GM12892 (cell line): ENCODE data around the gene ATP6V0A4. TPM values are rescaled to one million over a fixed set of nuclear protein-coding genes. Genes with fewer than 3 reads are reported as not detected.

Experiments used
- DNase-seq: peaks from one replicate; pipeline ENCODE4 v3.0.0; 2011; ENCODE audit not compliant: insufficient read length
- FAIRE-seq: peaks from 2 replicates; lab custom pipeline; 2011; peaks lifted over from hg19 to GRCh38; lab: Jason Lieb, UNC
- POLR2A ChIP-seq: IDR thresholded peaks from 2 replicates; pipeline ENCODE4 v1.6.1; 2011; ENCODE audit warnings: low read depth, low read length, control low read depth
- POLR2AphosphoS5 ChIP-seq: IDR thresholded peaks from 2 replicates; pipeline ENCODE4 v1.6.1; 2011; ENCODE audit warnings: low read depth, low read length, control low read depth
- TAF1 ChIP-seq: IDR thresholded peaks from 2 replicates; pipeline ENCODE4 v1.6.1; 2011; ENCODE audit warnings: low read depth, mild to moderate bottlenecking, control low read depth, low read length, borderline replicate concordance
- polyA plus RNA-seq: library from polyadenylated mRNA; unstranded; fragments of >200 nt; gene quantifications from one replicate; pipeline ENCODE4 v1.2.1, GENCODE V29; 2012; ENCODE audit warnings: missing spikeins, inconsistent platforms; ENCODE audit not compliant: missing spikeins

ATP6V0A4 gene
- 0.17 TPM for polyA plus RNA-seq

DNA sequence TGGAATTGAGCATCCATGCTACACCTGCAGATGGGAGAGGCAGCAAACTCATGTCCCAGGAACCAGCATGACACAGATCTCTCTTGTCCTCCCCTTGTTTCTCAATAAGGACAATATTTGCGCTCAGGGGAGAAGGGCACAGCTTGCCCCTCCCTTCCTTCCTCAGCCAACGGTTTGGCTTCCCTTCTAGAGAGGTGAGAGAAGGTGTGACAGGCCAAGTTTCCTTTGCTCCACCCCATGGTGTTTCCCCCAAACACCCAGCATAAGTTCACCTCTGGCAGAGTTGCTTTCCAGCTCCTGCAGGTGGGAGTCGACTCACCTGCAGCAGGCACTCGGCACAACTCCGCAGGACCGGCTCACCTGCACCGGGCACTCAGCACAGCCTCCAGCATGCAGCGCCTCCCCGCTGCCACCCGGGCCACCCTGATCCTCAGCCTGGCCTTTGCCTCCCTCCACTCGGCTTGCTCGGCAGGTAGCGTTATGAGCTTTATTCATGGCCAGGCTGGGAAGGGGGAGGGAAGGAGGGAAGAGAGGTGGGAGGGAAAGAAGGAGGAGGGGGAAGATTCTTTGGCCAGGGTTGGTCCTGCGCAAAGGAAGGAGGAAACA lies at the start of gene ATP6V0A4, which contains the start of gene TMEM213:
Gene ATP6V0A4, minus strand, starts transcription at position 482 of the 606 bp plus-strand sequence. CDS start 26,949 bp downstream, outside the sequence.
Gene TMEM213, plus strand, starts transcription at position 280 of the 606 bp plus-strand sequence. Its CDS starts 111 bp downstream, at position 391.
- no peak for FAIRE-seq
- no peak for TF ChIP-seq TAF1
- no peak for TF ChIP-seq POLR2A
- TF ChIP-seq POLR2AphosphoS5 = no peak
- DNase-seq = no peak

DNA sequence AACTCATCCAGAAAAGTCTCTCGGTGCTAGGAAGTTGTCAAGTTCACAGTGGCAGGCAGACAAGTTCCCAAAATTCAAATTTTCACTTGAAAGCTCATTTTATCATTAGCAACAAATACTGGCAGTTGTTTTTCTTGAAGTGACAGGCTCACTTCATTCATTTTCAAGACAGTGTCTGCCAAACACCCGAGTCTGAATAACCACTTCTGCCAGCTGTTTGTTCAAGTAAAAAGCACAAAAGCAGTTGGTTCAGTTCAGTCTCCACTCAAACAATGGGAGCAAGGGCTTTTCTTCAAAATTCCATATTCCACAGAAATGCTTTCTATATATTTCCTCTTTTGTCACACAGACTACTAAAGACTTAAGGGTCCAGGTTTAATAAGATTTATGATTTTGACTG lies 47.7 kb upstream of the ATP6V0A4 start:
- TF ChIP-seq TAF1 (no peak), POLR2AphosphoS5 (no peak), POLR2A (no peak)
- FAIRE-seq (no peak), DNase-seq (no peak)

DNA sequence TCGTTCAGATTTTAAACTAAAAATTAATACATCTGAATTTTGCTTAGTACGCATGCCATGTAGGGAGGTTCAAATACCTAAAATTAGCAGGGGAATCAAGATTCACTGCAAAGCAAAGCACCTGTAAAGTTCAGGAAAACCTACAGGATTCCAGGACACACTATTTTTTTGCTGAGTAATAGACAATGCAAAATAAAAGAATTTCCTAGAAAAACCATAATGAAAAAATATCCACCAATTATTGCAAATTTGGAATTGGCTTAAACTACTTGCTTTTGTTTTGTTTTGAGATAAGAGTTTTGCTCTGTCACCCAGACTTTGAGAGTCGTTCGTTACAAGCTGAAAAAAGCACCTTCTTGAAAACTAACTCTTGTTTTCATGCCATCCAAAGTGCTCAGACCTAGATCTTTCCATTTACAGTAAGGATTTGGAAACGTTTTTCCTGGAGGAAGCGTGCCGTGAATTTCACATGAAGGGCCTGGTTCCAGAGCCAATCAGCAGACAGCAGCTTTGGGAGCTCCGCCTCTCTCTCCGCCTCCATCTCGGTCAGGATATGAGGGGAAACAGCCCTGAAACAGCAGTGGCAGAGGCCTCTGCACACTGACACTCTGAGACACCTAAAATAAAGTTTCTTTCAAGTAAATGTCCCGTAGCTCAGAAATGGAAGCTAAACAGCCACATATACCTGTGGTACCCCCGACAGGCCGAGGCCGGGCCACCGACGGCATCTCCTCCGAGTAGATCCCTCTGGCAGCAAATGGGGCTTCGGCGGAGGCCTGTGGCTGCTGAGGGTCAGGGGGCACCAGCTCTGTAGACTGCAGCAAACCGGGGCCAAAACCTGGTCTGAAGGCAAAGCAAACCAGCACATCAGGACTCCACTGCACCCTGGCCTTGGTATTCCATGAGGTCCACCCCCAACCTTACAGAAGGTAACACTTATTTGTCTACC lies 45.9 kb upstream of the ATP6V0A4 start:
- no peak for DNase-seq
- no peak for FAIRE-seq
- TF ChIP-seq POLR2AphosphoS5 (no peak), TAF1 (no peak), POLR2A (no peak)

DNA sequence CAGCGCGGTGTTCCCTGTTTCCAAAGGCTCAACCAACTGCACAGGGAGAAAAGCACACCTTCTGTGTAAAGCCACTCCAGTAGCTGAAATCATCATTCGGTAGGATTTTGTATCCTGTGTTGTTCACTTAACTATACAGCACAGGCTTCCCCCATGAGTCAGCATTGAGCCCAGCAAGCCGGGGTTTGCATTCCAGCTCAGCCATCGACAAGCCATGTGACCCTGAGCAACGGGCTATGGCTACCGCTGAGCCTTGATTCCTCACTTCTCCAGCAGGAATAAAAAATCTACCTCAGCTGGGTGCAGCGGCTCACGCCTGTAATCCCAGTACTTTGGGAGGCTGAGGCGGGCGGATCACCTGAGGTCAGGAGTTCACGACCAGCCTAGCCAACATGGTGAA lies 44.1 kb upstream of the ATP6V0A4 start:
- no peak for DNase-seq
- TF ChIP-seq TAF1 (no peak), POLR2AphosphoS5 (no peak), POLR2A (no peak)
- no peak for FAIRE-seq

DNA sequence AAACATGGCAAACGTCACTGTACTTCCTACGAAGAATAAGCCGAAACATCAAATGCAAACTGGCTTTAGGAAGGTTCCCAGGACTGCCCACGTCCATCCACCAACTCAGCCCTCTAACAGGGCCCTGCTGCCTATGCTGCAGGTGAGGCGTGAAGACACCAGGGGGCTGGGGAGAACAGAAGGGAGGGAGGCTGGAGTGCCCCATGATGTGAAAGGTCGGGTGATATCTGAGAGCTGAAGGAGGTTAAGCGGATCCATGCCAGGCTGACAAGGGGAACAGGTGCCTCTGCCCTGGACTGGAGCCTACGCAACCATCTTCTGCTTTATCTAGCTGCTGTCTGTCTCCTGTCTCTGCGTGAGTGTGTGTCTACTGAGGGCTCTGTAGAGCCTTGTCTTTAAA lies 40.2 kb upstream of the ATP6V0A4 start:
- FAIRE-seq (no peak), DNase-seq (no peak)
- TF ChIP-seq TAF1 (no peak), POLR2A (no peak), POLR2AphosphoS5 (no peak)

DNA sequence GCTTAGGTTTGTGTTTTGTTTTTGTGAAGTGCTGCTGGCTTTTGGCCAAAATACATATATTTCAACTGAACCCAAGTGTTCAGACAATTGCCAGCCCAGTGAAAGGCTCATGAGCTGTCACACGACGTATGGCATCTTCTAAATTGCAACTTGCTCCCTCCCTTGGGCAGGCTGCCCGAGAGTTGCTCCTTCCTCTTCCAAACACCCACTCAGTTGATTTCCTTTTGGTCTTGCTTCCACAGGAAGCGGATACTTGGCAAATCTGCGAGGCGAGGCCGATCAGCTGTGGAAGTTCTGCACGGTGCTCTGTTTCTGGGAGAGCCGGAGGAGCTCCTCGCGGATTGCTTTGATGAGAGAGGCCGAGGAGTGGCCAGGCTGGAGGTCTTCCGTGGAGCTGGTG lies 39.6 kb upstream of the ATP6V0A4 start:
- FAIRE-seq (no peak), DNase-seq (no peak)
- TF ChIP-seq TAF1 (no peak), POLR2AphosphoS5 (no peak), POLR2A (no peak)

DNA sequence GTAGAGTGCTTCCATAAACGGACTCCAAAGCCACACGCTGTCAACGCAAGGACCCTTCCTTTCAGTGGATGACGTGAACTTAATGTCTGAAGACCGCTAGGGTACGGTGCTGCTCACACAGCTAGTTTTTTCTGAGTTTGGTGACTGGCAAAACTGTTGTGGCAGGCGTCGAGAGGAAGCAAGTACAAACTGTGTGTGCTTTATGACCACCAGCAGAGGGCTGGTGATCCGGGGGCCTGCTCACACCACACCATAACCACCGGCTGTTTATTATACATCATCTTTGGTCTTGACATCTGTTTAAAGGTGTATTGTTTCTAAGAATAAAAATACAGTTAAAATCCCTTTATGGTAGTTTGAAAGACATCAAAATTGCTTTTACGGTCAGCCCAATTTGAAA lies 37.1 kb upstream of the ATP6V0A4 start:
- TF ChIP-seq TAF1 = no peak
- no peak for TF ChIP-seq POLR2AphosphoS5
- TF ChIP-seq POLR2A = no peak
- FAIRE-seq (no peak), DNase-seq (no peak)

DNA sequence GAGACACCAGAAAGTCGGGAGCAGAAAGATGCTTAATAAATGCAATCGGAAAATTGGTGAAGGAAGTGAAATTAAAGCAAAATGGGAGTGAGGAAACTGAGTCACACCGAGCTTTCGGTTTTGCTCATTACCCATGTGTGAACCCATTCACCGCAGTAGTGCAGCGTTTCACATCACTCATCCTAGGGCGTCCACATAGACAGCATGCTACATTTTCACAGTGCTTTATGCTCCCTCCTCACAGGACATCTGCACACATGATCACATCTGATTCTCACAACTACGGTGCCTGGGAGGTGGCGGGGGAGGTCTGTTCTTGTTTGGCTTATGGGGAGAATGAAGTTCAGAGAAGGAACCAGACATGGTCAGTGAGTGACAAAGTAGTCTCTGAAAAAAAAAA lies 36.6 kb upstream of the ATP6V0A4 start:
- no peak for FAIRE-seq
- TF ChIP-seq POLR2A = no peak
- no peak for TF ChIP-seq POLR2AphosphoS5
- no peak for TF ChIP-seq TAF1
- no peak for DNase-seq

DNA sequence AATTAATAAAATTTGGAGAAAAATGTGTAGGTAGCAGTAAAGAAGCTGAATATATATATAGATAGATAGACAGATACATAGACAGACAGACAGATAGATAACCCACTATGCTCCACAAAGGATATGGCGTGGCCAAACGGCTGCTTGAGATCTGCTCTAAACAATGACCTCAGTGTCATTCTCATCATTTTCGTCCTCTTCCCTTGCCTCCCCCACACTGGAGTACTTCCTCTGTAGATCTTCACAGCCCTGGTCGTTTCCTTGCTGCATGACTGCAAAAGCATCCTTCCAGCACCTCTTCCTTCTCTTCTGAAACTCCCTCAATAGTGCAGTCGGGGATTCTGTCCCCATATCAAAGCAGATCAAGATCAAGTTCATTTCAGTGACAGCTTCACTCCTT lies 35.6 kb upstream of the ATP6V0A4 start:
- TF ChIP-seq TAF1 = no peak
- TF ChIP-seq POLR2A = no peak
- TF ChIP-seq POLR2AphosphoS5 = no peak
- FAIRE-seq (no peak), DNase-seq (no peak)

DNA sequence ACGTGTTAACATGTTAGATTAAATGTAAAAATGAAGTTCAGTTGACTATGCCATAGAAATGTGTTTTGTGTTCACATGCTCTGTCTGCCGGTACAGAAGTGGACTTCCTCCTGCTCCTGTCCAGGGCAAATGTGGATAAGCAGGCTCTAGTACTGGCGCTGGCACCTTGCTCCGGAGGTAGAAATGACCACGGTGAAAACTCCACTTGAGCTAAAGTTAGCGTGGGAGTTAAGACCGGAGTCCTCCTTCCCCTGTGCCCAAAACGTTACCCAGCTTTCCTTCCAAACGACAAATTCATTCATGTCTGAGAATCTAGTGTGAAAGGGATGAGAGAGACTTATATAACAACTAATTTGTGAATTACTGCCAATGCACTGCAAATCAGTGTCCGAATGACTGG lies 35.0 kb upstream of the ATP6V0A4 start:
- DNase-seq = no peak
- TF ChIP-seq POLR2AphosphoS5 (no peak), POLR2A (no peak), TAF1 (no peak)
- FAIRE-seq = no peak

DNA sequence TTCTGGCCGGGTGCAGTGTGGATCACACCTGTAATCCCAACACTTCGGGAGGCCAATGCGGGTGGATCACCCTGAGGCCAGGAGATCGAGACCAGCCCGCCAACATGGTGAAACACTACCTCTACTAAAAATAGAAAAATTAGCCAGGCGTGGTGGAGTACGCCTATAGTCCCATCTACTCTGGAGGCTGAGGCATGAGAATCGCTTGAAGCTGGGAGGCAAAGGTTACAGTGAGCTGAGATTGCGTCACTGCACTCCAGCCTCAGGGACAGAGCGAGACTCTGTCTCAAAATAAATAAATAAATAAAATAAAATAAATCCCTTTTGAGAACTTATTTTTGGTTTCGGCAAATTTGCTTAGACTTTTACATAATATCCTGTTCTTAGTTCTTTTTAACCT lies 31.3 kb upstream of the ATP6V0A4 start:
- DNase-seq (no peak), FAIRE-seq (no peak)
- TF ChIP-seq POLR2AphosphoS5 = no peak
- TF ChIP-seq POLR2A = no peak
- no peak for TF ChIP-seq TAF1

DNA sequence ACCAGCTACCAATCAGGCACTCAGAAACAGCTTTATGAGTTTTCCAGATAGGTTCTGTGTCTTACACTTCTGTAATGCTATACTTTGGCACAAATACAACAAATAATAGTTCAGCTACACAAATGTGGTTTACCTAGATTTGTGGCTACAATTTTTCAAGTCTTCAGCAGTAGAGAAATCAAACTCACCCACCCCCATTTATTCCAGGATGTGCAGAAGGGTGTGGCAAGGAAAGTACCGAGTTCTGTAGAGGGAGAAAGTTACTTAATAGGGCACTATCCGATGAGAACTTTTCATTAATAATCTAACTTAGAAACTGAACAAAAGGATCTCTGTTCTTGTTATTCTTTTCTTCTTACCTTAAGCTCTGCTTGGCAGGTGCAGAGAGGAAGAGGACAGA lies 30.3 kb upstream of the ATP6V0A4 start:
- TF ChIP-seq POLR2AphosphoS5 (no peak), TAF1 (no peak), POLR2A (no peak)
- FAIRE-seq (no peak), DNase-seq (no peak)
